EH (cell line): Measurements from ENCODE around the gene AFTPH.

Experiments used
- DNase-seq: peaks from one replicate; pipeline ENCODE4 v3.0.0-alpha.2; 2015; ENCODE audit warnings: low read depth

The AFTPH gene

DNA sequence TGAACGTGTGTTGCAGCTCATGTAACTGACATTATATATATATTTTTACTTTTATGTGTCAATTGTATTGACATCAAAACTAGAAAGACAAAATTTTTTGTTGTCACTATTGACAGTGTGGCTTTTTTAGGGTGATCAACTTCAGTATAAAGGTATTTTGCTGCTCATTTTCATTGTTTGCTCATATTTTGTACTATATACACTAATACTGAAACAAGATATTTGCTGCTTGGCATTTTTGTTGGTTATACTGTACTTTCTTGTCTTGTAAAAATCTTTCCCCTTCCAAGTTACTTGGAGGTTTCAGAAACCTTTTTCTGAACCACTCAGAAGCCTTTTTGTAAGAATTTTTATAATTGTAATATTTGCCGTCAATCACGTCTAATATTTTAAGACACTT, 16.5 kb downstream of the AFTPH start:
- DNase-seq: no peak

DNA sequence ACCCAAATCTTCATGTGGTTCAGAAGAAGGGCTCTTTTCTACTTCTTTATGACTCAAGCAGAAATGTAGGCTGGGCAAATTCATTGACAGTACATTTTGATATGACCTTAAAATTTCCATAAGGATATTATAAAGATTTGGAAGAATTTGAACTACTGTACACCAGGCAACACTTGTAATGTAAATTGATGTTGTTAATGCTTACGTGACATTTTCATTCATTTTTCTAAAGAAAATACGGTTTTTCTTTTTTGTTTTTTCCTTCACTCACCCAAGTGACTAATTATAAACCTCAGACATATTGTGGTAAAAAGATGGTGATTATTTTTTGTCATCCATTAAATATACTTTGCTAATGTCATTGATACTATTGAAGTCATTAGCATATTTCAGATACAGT, 17.4 kb downstream of the AFTPH start:
- DNase-seq: no peak

DNA sequence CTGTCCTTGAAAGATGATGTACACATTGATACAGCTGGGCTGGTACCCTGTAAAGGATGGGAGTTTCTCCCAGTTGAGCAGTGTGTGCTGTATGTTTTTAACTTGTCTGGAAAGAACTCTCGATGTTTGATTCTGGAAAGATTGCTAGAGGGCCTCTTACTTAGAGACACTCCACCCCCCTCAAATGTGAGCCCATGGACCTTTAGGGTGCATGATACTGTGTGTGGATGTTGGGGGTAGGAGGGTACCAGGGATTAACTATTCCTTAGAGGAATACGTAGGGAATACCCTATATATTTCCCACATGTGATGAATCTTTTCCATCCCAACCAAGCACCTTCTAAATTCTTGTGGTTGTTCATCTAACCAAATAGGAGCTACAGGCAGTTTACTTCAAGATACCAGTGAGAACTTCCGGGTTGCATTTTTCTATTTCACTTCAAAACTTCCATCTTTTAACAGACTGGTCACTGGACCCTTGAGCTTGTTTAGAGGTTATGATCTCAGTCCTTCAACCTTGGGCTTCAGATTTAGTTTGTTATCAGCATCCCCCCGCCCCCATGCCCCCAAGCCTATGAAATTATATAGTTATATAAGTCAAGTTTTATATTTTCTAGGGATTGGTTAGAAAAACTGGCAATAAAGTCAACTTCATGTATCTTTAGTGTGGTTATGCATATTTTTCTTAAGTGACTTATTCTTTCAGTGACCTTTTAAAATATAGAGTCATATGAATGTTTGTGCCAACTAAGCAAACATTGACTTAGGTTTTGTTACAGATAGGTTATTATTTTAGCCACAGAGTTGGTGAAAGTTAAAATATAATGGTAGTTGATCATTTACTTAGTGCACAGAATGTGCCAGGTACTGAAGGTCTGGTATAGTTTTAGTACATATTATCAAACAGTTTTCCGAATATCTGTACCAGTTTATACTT, 18.2 kb downstream of the AFTPH start:
- peak; percentile 18 for DNase-seq

DNA sequence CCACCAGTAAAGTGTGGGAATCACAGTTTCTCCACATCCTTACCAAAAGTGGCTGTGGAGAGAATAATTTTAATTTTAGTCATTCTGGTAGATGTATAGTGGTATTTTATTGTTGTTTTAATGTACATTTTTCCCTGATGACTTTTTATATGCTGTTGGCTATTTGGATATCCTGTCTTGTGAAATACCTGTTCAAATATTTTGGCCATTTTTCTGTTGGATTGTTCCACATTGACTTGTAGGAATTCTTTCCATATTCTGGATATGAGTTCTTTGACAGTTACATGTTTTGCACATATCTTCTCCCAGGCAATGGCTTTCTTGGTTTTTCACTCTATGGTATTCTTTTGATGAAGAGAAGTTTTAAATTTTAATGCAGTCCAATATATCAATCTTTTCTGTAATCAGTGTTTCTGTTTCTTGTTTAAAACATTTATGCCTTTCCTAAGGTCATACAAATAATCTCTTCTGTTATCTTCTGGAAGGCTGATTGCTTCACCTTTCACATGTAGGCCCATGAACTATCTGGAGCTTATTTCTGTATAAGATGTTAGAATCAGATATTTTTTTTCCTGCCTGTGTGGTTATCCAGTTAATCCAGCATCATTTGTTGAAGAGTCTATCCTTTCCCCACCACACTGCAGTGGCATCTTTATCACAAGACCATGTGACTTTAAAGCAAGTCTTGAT, 19.0 kb downstream of the AFTPH start:
- DNase-seq: peak; percentile 65

DNA sequence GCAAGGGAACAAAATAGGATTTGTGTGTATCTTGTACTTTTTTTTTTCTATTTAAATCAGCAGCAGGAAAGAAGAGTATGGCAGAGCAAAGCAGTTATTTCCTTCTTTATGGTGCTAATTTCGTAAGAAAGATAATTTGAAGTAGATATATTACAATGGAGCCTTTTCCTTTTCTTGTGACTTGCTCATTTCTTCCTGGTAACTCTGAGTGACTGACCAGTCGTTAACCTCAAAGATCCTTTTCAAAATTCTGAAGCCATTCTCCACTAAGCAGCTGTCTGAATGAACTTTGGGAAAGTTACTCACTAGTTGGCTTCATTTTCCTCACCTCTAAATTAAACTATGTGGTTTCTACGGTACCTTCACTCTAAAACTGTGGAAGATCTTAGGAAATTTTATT, 24.6 kb downstream of the AFTPH start:
- DNase-seq: no peak

DNA sequence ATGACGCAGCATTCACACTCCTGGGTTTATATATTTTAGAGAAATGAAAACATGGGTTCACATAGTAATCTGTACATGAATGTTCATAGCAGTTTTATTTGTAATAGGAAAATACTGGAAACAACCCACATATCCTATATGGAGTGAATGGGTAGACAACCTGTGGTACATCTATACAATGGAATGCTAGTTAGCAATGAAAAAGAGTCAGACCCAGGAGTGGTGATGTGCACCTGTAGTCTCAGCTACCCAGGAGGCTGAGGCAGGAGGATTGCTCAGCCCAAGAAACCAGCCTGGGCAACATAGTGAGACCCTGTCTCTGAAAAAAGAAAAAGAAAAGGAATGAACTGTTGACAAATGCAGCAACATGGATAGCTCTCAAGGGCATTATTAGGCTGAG, 25.9 kb downstream of the AFTPH start:
- DNase-seq: no peak

DNA sequence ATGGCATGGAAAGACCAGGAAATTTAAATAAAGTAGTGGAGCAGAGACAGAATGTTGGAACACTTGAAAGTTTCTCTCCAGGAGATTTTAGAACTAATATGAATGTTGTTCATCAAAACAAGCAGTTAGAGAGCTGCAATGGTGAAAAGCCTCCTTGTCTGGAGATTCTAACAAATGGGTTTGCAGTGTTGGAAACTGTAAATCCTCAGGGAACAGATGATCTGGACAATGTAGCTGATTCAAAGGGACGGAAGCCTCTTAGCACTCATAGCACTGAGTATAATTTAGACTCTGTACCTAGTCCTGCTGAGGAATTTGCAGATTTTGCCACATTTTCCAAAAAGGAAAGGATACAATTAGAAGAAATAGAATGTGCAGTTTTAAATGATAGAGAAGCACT, 27.7 kb downstream of the AFTPH start:
- DNase-seq: no peak

DNA sequence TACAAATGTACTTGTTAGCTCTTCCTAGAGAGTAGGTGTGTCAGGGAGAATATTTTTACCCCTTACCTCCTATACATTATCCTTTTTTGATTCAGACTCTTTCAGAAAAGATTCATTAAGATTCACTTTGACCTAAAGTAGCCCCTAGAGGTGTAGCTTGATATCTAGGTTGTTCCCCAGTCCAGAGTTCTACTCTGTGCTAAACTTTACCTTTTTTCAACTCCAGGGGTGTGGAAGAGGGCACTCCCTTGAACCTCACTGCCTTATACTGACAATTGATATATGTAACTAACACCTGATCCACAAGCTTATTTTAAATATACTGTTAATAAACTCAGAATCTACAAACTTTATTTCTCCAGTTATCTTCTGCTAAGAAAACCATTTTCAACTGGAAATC, 30.0 kb downstream of the AFTPH start:
- no peak for DNase-seq

DNA sequence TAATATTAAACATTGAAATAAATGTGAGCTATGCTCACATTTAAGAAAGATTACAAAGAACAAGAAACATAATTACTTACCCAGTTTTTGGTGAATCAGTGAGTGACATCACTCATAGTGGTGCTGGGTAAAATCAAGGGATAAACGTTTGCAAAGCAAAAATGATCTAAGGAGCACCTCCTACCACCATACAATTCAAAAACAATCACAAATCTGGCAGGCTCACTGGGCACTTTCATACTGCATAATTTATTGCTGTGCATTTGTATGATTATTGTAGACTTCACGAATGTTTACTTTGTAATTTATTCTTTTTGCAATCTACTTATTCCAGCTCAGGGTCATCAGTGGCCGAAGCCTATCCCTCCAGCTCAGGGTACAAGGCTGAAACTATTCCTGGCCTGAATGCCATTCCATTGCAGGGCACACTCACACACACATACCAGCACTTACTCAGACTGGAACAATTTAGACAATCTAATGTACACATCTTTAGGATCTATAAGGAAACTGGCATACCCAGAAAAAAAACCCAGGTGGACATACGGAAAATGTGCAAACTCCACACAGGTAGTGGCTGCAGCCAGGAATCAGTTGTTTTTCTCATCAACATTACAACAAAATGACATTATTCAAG, 34.4 kb downstream of the AFTPH start:
- DNase-seq: no peak

DNA sequence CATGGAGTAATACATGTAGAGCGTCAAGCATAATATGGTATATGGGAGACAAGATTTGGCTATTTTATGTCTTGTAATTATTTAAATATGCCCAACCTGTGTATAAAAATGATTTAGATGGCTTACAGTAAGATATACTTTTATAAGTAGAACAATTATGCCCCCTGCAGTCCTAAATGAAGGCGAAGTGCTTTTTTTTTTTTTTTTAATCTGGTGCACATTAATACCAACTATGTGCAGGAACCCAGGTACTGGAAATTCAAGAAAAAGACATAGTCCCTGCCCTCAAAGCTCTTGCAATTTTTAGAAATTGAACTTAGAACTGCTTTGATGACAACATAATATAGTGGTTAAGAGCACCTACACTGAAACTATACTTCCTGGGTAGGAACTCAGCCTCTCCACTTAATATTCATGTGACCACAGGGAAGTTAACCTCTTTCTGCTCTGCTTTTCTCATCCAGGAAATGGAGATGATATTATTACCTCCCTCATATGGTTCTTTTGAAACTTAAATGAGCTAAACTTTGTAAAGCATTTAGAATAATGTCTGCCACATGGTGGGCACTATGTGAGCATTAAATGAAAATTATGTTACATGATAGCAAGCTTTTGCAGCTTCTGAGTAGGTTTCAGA, 38.1 kb downstream of the AFTPH start:
- DNase-seq: peak; percentile 22

DNA sequence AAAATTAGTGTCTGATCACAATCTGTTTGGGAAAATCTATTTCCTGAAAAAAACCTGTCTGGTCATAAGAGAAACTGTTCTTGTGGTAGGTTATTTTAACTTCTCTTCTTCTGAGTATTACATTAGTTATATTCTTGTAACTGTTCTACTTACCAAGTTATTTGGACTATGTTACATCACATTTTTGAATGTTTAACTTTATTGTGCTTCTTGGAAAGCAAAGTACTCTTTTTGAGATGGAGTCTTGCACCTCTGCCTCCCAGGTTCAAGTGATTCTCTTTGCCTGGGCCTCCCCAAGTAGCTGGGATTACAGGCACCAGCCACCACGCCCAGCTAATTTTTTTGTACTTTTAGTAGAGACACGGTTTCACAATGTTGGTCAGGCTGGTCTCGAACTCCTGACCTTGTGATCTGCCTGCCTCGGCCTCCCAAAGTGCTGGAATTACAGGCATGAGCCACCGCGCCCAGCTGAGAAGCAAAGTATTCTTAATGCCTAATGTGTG, 39.4 kb downstream of the AFTPH start:
- DNase-seq: no peak

DNA sequence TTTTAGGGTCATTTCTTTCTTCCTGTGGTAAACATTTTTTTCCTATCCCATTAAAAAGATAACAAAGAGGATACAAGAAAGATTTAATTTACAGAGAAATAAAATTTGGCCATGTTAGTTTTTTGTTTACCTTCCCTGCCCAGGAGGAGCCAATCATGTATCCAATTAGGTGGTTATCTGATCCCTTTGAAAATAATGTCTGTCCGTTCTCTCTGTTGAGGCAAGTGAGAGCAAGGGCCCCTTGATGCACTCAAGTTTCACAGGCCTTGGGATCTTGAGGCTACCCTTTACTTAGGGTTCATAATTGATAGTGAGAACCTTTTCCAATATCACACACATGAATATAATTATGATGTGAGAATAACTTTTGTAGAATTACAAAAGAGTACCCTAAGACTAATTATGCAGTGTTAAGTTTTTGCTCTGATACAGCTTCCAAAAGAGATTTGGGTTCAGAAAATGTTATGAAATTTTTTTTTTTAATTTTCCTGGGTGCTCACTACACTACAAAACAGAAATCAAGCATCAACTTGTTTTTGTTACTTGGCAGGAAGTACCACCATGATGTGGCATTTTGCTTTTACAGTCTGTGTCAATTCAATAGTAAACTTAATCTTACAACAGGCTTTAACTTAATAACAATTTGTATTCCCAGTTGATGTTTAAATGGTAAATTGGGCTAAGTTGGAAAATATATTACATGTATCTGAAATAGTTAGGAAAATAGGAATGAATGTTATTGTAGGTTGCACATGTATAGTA, 42.0 kb downstream of the AFTPH start:
- DNase-seq: no peak

DNA sequence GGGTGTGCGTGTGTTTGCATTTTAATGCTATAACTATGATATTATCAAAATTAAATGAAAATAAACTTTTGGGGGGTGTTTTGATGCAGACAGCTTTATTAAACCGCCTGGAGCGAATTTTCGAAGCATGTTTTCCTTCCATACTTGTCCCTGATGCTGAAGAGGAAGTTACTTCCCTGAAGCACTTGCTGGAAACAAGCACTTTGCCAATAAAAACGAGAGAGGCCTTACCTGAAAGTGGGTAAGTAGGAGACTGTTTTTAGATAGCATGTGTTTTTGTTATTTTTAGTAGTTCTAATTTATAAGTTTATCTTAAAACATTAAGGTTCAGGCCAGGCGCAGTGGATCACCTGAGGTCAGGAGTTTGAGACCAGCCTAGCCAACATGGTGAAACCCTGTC, 43.3 kb downstream of the AFTPH start:
- DNase-seq: no peak

DNA sequence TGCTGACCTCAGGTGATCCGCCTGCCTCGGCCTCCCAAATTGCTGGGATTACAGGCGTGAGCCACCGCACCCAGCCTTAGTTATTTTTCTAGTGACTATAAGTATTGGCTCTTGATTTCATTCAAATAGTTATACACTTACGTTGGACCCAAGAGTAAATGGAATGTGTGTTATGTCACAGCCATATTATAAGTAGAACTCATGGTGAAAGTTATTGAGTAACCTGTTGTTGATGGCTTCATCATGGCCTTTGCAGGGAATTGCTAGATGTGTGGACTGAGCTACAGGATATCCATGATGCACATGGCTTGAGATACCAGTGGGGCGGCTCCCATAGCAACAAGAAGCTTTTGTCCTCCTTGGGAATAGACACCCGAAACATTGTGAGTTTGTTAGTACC, 44.7 kb downstream of the AFTPH start:
- DNase-seq: peak; percentile 6

DNA sequence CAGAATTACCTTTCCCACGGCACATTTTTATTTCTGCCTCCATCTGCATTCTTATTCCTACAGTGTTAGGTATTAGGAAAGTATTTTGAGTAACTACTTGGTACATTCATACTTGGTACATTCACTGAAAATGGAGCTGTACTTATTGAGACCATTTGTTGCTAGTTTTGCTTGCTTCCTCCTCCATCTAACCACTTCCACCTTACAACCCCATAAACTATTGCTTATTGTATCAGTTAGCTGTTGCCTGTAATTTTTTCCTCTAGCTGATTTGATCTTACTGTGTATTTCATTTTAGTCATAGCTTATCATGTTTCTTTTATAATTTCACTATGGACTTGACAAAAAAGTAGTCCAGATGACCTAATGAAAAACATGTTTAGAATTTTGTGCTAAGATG, 50.7 kb downstream of the AFTPH start:
- no peak for DNase-seq

DNA sequence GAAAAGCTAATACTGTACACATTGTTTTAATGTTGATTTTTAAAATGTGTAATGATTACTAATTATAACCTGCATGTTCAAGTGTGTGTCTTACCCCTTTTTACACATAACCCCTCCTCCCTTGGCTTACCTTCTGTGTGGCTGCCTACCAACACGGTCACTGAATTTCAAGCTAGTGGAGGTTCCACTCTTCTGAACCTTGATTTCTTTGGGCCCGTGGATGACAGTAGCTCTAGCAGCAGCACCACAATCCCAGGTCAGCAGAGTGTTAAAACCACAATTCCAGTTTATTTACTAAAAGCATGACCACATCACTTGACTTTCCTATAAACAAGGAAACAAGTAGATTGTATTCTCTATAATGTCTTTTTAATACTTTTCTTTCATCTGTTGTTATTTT, 56.9 kb downstream of the AFTPH start:
- no peak for DNase-seq

DNA sequence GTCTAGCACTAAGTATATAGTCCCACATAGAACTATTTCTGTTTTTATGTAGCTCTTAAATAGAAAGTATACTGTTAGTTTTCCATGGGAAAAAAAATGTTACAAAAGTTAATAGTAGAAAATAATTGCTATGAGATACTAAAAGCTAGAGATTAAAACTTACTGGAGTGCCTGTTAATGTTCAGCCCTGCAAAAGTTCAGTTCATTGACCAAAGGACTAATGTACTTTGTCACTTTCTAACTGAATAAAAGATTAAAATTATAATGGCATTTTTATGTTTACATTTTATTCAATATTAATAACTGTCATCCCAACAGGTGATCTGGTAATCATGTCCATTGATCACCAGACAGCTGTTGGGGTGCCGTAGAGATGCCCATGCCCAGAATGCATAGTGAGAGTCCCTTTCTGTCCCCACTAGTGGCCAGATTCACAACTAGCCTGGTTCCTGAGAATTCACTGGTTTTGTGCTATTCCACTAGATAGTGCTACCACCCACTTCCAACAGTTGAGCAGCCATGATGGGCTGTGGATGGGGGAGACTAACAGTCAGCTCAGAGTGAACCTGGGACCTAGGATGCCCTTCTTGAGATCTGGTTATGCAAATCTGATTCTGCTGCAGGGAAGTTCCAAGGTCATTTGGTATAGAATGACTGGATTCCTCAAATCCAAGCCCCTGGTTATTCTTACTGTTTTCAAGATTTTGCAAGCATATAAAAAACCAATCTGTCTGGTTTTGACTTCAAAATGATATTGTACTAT, 57.8 kb downstream of the AFTPH start:
- DNase-seq: no peak

DNA sequence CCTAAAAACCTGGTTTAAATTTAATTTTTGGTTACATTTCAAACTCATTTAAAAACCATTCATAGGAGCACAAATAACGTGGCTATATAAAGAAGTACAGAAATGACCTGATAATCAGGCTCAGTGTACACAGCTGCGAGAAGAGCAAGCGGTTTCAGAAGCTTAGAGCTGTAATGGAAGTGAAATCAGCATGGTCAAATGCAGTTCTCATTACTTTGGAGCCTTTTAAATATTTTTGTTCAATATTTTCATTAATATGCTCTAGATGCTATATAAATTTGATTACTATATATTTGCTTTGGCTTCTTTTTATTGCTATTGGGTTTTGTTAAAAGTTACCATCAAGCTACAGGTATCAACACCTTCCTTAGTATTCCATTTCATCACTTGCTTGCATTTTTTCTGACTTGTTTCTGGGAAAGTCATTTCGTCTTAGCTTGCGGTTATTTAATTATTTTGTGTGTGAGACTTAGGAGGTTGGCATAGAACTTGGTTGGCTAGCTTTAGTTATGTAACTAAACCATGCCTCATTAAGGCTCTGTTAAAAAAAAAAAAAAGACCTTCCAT, 58.7 kb downstream of the AFTPH start:
- DNase-seq: no peak

DNA sequence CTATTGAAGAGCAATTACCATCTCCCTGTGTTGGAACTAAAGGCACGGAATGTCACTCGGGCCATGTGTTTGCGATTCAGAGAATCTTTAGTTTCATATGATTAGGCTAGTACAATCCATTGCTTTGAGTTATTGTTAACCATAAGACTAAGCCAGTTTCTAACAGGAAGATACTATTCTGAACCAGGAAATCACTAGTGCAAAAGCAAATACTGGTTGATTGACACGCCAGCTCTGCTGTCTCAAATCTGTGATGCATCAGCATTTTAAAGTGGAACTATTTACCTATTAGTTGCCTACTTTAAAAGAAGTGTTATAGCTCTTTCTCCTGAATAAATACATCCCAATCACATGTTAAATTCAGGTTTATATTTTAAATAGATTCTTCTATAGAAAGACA, 61.9 kb downstream of the AFTPH start:
- no peak for DNase-seq

DNA sequence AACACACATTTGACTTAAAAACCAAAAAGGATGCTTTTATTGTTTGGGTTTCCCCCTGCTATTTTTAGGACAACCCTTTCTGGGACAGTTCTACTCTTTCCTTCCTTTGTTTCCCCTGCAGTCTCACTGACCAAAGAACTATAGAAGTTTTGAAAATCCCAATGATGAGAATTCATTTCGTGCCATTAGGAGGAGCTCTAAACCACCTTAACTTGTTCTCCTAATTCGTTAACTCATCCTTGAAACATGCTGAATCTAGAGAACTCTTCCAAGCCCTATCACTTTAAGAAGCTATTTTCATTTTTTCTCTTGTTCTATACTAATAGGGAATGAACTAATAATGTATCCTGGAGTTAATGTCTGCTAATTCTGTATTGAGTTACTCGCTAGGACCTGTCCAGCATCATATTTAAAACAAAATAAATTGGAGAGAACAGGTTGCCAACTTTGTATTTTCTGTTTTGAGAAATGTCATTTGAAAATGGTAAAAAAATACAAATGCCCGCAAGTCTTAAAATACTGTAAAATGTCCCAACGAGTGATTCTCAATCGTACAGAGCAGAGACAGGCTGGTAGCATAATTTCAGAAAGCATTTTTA, 62.9 kb downstream of the AFTPH start:
- peak; percentile 67 for DNase-seq
